Esophagus (tissue), 2 donors: Measurements from ENCODE around the gene TMEFF1. TPM values are rescaled to one million over a fixed set of nuclear protein-coding genes. Genes with fewer than 3 reads are reported as not detected.

Source experiments
- H3K27ac ChIP-seq, 2 donors: one replicate each; pipeline ENCODE4 v1.5.1; 2013; ENCODE audit warnings: low read depth in 2 of 2, mild to moderate bottlenecking in 2 of 2, inconsistent platforms in 1 of 2, low read length in 1 of 2, moderate library complexity in 1 of 2
- H3K27me3 ChIP-seq, 2 donors: one replicate each; pipeline ENCODE4 v1.6.1; 2013; ENCODE audit warnings: low read length in 2 of 2, control low read depth in 1 of 2, mild to moderate bottlenecking in 1 of 2; ENCODE audit not compliant: insufficient read depth in 2 of 2, control insufficient read depth in 1 of 2
- H3K36me3 ChIP-seq, 2 donors: one replicate each; pipeline ENCODE4 v1.6.1; 2013; ENCODE audit warnings: low read length in 1 of 2; ENCODE audit not compliant: control insufficient read depth in 2 of 2, insufficient read depth in 2 of 2
- H3K4me1 ChIP-seq, 2 donors: one replicate each; pipeline ENCODE4 v1.6.1; 2013; ENCODE audit warnings: low read length in 1 of 2; ENCODE audit not compliant: control insufficient read depth in 2 of 2, insufficient read depth in 2 of 2
- H3K4me3 ChIP-seq, 2 donors: one replicate each; pipeline ENCODE4 v1.5.1; 2013; ENCODE audit warnings: low read length in 2 of 2, mild to moderate bottlenecking in 2 of 2, low read depth in 1 of 2, moderate library complexity in 1 of 2
- H3K9me3 ChIP-seq, 2 donors: one replicate each; pipeline ENCODE4 v1.6.1; 2013; ENCODE audit warnings: mild to moderate bottlenecking in 2 of 2, low read depth in 1 of 2, low read length in 1 of 2, moderate library complexity in 1 of 2; ENCODE audit not compliant: control insufficient read depth in 2 of 2, insufficient read depth in 1 of 2
- WGBS, 2 donors: extraction: QIAGEN DNeasy Blood & Tissue Kit; methylation state at CpG; one replicate each; pipeline ENCODE4 v1.1.7; 2013; 5-methylcytosine and 5-hydroxymethylcytosine counted together
- polyA plus RNA-seq, 2 donors: library from polyadenylated mRNA; stranded (reverse); fragments of 200-250 nt; gene quantifications; one replicate each; pipeline ENCODE4 v1.2.3, GENCODE V29; 2013
- donor health status: healthy with polysubstance abuse.
- donor health status: Bipolar disorder and iron deficiency.

TMEFF1 gene
- polyA plus RNA-seq, 2 donors: 0.02 TPM; not detected in 1

DNA sequence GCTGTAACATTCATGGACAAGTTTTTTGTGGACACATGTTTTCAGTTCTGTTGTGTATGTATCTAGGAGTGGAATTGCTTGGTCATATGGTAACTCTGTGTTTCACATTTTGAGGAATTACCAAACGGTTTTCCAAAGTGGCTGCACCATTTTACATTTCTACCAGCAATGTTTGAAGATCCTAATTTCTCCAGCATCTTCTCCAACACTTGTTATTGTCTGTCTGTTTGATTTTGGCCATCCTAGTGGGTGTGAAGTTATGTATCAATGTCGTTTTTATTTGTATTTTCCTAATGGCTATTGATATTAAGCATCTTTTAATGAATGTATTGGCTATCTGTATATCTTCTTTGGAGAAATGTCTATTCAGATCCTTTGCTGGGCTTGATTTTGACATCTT lies 6.9 kb downstream of the TMEFF1 start:
- H3K9me3 ChIP-seq: no peaks in the 10 kb centered on the region
- H3K4me3 ChIP-seq: no peak overlapping the region
- no peaks in the 10 kb centered on the region for H3K4me1 ChIP-seq
- WGBS, 2 donors: 74 to 79% methylated on average over 2 of the region's 2 CpGs
- H3K27me3 ChIP-seq: no peaks in the 10 kb centered on the region
- no peaks in the 10 kb centered on the region for H3K36me3 ChIP-seq
- no peak overlapping the region for H3K27ac ChIP-seq

GRCh38 chr9:100485196-100485595 lies 12.2 kb downstream of the TMEFF1 start:
- Histone ChIP-seq H3K27me3 (no peaks in the 10 kb centered on the region), H3K9me3 (no peaks in the 10 kb centered on the region), H3K4me3 (no peak overlapping the region), H3K4me1 (no peaks in the 10 kb centered on the region), H3K36me3 (no peaks in the 10 kb centered on the region), H3K27ac (no peak overlapping the region)
- 58 to 61% methylated on average over 1 of the region's 1 CpG for WGBS, 2 donors

DNA sequence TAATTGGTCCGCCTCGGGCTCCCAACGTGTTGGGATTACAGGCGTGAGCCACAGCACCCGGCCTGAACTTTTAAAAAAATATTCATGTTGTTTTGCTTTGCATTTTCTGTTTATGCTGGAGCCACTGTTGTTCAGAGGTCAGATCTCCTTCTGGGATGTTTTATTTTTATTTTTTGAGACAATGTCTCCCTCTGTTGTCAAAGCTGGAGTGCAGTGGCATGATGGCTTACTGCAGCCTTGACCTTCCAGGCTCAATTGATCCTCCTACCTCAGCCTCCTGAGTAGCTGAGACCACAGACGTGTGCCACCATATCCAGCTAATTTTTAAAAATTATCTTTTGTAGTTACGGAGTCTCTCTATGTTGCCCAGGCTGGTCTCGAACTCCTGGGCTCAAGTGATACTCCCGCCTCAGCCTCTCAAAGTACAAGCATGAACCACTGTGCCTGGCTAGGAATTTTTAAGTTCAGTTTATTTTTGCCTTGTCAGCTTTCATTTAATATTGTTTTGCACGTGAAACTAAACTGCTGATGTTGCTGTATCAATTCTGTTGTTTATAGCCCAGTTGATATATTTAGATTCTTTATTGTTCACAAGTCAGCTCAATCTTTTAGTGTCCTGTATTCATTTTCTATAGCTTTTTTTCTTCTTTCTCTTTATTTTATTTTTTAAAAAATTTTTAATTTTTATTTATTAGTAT lies 13.7 kb downstream of the TMEFF1 start:
- WGBS, 2 donors: 85% methylated on average over 10 of the region's 10 CpGs
- H3K4me1 ChIP-seq: no peaks in the 10 kb centered on the region
- H3K36me3 ChIP-seq: no peaks in the 10 kb centered on the region
- no peaks in the 10 kb centered on the region for H3K9me3 ChIP-seq
- H3K4me3 ChIP-seq: no peak overlapping the region
- no peak overlapping the region for H3K27ac ChIP-seq
- H3K27me3 ChIP-seq: no peaks in the 10 kb centered on the region

GRCh38 chr9:100488177-100488576 lies 15.2 kb downstream of the TMEFF1 start:
- no peaks in the 10 kb centered on the region for H3K9me3 ChIP-seq
- H3K27me3 ChIP-seq: no peaks in the 10 kb centered on the region
- H3K4me3 ChIP-seq: no peak overlapping the region
- 88 to 97% methylated on average over 1 of the region's 1 CpG for WGBS, 2 donors
- H3K27ac ChIP-seq: no peak overlapping the region
- no peaks in the 10 kb centered on the region for H3K4me1 ChIP-seq
- H3K36me3 ChIP-seq: no peaks in the 10 kb centered on the region

GRCh38 chr9:100489836-100490235 lies 16.9 kb downstream of the TMEFF1 start:
- Histone ChIP-seq H3K36me3 (no peaks in the 10 kb centered on the region), H3K27ac (no peak overlapping the region), H3K4me3 (no peak overlapping the region), H3K9me3 (no peaks in the 10 kb centered on the region), H3K4me1 (no peaks in the 10 kb centered on the region), H3K27me3 (no peaks in the 10 kb centered on the region)
- WGBS, 2 donors: 84 to 85% methylated on average over 4 of the region's 4 CpGs

DNA sequence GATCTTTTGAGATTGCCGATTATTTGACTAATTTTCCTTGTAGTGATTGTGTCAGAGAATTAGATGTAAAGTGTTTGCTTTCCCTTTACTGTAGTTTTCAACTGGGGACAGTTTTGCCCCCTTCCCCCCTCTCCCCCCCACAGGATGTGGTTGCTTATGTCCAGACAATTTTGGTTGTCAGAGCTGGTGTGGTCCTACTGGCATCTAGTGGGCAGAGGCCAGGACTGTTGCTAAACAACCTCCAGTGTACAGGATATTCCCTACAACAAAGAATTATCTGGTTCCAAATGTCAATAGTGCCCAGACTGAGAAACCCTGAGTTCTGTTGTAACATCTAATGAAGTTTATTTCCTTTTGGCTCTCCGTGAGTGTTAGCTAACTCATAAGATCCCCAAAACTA lies 20.0 kb downstream of the TMEFF1 start:
- Histone ChIP-seq H3K4me3 (no peak overlapping the region), H3K4me1 (no peaks in the 10 kb centered on the region), H3K9me3 (no peaks in the 10 kb centered on the region), H3K27me3 (no peaks in the 10 kb centered on the region), H3K27ac (no peak overlapping the region), H3K36me3 (no peaks in the 10 kb centered on the region)
- WGBS, 2 donors: 84 to 89% methylated on average over 2 of the region's 2 CpGs

GRCh38 chr9:100498592-100498991 lies 25.6 kb downstream of the TMEFF1 start:
- H3K27me3 ChIP-seq: no peaks in the 10 kb centered on the region
- no peaks in the 10 kb centered on the region for H3K36me3 ChIP-seq
- no peaks in the 10 kb centered on the region for H3K4me1 ChIP-seq
- WGBS, 2 donors: 80 to 82% methylated on average over 5 of the region's 5 CpGs
- H3K27ac ChIP-seq: no peak overlapping the region
- no peak overlapping the region for H3K4me3 ChIP-seq
- no peaks in the 10 kb centered on the region for H3K9me3 ChIP-seq

DNA sequence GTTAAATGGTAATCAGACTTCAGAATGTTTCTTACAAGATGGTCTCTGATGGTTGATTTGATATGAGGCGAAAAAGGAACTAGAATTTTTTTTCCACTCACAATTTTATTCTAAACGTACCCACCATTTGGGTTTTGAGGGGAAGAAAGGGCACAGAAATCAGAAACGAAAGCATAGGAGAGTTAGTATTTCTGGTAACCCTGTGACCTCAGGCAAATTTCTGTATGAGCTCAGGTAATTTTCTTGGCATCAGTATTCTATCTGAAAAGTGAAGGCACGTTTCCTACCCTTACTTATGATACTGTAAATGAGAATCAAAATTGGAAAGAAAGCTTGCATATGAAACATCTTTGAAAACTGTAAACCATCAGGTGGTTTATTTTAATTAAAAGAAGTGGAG lies 26.5 kb downstream of the TMEFF1 start:
- Histone ChIP-seq H3K27ac (no peak overlapping the region), H3K27me3 (no peaks in the 10 kb centered on the region), H3K4me1 (no peaks in the 10 kb centered on the region), H3K4me3 (no peak overlapping the region), H3K9me3 (no peaks in the 10 kb centered on the region), H3K36me3 (no peaks in the 10 kb centered on the region)
- WGBS, 2 donors: 76 to 78% methylated on average over 4 of the region's 4 CpGs

GRCh38 chr9:100499866-100500265 lies 26.9 kb downstream of the TMEFF1 start:
- WGBS, 2 donors: 87 to 89% methylated on average over 2 of the region's 2 CpGs
- Histone ChIP-seq H3K4me1 (no peaks in the 10 kb centered on the region), H3K27ac (no peak overlapping the region), H3K4me3 (no peak overlapping the region), H3K36me3 (no peaks in the 10 kb centered on the region), H3K27me3 (no peaks in the 10 kb centered on the region), H3K9me3 (no peaks in the 10 kb centered on the region)

DNA sequence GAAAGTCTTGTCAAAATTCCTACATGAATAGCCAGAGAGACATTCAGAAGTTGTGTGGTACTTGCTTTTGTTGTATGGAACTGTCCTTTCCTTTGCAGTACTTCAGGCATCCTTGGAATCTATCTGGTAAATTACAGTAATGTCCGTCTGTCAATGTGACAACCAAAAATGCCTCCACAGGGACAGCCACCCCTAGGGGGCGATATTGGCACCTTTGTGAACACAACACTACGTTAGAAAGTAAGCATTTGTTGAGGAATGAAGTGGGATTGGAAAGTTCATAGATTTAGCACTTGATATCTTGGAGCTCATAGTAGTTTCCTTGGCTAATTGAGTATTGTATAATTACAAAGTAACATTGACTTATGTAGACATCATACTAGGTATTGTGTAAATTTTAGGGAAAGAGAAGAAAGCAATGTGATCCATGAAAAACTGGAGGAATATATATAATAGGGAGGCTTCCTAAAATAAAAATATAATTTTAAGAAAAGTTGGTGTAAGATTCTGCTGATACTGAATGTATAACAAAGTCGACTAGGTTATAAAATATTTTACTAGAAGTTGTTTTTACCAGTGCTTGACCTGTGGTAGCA lies 32.7 kb downstream of the TMEFF1 start:
- whole genome bisulfite sequencing, 2 donors: 45 to 55% methylated on average over 4 of the region's 4 CpGs
- Histone ChIP-seq H3K36me3 (no peaks in the 10 kb centered on the region), H3K27me3 (no peaks in the 10 kb centered on the region)

More for the DNA sequence above, 32.7 kb downstream of the TMEFF1 start:
- Histone ChIP-seq H3K27ac (no peak overlapping the region), H3K4me1 (no peaks in the 10 kb centered on the region), H3K9me3 (no peaks in the 10 kb centered on the region), H3K4me3 (no peak overlapping the region)
